ENCODE data around the gene SMO.

DNA sequence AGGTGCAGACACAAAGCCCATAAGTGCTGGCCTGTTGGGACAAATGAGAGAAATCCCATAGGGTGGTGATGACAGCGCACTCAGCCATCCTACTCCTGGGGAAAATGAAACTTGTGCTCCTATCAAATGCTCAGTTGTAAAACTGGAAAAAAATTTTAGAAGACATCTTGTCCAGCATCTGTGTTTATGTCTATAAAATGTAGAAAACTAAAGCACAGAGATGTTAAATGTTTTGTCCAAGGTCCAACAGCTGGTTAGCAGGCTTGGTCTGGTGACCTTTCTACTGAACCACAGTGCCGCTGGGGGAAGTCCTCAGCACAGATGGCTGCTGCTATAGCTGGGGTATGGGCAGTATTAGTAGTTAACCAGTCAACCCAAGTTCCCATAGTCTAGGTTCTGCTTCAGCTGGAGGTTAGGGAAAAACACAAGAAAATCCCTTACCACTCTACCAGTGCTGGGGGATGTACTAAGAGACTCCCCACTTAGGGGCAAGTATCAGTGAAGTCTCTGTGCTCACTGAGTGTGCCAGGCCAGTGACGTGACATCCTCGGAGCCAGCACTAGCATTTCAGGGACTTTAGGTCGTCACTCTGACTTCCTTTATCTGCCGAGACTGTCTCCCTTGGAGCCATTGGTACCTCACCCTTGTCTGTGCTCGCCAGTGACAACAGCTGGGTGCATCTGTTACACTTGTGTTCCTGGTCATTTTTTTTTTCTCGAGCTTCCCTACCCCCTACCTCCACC, 42.0 kb upstream of the SMO start:
- no peak for TF ChIP-seq CTCF (IDR thresholded peaks at IDR 0.05)
- TF ChIP-seq POLR2A (IDR thresholded peaks at IDR 0.05): no peak
- no peak for TF ChIP-seq EP300 (IDR thresholded peaks at IDR 0.05)
- TF ChIP-seq POLR2AphosphoS5 (IDR thresholded peaks at IDR 0.05): peak in 1 of 4 donors; percentile 13
